GM21786 (cell line): Measurements from ENCODE around the gene MKI67.

Experiments used
- ATAC-seq: cut with Tn5 transposase; IDR thresholded peaks from one replicate; pipeline ENCODE4 v1.9.1; 2021; ENCODE audit not compliant: unreplicated experiment

MKI67 gene

DNA sequence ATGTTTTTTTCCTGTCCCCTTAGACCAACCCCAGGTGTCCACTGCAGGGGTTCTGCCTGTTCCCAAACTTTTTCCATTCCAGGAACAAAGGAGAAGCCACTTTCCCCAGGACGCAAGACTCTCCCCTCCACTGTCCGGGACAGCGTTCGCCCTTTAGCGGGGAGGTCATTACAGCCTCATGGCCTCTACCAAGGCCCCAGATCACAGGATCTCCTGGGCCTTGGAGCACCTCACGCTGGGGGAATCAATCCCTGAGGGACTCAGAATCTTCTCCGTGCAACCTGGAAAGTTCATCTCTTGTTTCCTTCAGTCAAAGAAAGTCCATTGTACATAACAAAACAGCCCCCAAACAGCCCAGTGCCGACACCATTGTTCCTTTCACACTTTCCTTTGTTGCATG lies 41.2 kb downstream of the MKI67 start:
- no peak for ATAC-seq

DNA sequence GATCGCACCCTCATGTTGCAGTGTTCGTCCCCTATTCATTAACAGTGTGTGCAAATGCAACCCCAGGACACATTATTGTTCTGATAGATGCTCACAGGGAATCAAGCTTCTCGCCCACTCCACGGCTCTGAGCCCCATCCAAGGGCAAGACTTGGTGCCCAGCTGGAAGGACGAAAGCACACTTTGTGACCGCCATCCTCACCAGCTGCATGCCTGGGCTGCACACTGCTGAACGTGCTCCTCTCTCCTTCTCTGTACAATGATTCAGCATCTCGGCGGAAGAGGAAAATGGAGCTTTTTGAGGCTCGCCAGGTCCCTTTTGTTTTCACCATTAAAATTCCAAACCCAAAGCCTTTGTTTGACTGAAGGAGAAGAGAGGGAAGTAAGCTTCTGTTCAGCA lies 41.9 kb downstream of the MKI67 start:
- no peak for ATAC-seq

- no peak for ATAC-seq
These were observed 42.9 kb downstream of the MKI67 start for GRCh38 chr10:128083191-128083895.

GRCh38 chr10:128081720-128082119 lies 44.5 kb downstream of the MKI67 start:
- ATAC-seq, result no peak

DNA sequence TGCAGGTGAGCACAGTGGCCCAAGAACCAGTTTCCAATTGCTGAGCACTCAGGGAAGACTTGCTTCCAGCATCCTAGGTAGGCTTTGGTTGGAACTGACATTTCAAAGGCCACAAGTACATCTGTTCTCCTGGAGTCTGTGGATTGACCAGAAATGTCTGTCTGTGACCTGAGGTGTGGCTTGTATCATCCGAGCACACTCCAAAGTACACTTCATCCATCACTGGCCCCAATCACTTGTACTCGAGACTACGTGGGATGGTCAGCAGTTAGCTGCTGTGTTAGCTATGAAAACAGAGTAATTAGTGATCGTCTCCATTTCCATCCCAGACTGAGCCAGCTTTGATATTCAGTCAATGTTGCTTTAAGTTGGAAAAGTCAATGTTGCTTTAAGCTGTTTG lies 45.0 kb downstream of the MKI67 start:
- ATAC-seq, result no peak

GRCh38 chr10:128080641-128081040 lies 45.6 kb downstream of the MKI67 start:
- no peak for ATAC-seq

- no peak for ATAC-seq
These were observed 46.0 kb downstream of the MKI67 start for GRCh38 chr10:128080231-128080630.

- ATAC-seq, result no peak
These were observed 47.9 kb downstream of the MKI67 start for GRCh38 chr10:128078136-128078969.

- no peak for ATAC-seq
These were observed 48.9 kb downstream of the MKI67 start for GRCh38 chr10:128077155-128077875.

GRCh38 chr10:128074589-128074988 lies 51.6 kb downstream of the MKI67 start:
- ATAC-seq, result no peak

DNA sequence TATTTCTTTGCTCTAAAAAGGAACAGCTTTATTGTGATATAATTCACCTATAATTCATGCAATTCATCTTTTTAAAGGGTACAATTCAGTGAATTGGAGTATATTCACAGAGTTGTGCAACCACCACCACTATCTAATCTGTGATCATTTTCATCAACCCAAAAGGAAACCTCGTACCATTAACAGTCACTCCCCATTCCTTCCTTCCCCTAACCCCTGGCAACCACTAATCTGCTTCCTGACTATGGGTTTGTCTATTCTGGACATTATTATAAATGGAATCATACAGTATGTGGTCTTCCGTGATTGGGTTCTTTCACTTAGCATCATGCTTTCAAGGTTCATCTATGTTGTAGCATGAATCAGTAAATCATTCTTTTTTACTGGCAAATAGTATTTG lies 52.3 kb downstream of the MKI67 start:
- no peak for ATAC-seq

DNA sequence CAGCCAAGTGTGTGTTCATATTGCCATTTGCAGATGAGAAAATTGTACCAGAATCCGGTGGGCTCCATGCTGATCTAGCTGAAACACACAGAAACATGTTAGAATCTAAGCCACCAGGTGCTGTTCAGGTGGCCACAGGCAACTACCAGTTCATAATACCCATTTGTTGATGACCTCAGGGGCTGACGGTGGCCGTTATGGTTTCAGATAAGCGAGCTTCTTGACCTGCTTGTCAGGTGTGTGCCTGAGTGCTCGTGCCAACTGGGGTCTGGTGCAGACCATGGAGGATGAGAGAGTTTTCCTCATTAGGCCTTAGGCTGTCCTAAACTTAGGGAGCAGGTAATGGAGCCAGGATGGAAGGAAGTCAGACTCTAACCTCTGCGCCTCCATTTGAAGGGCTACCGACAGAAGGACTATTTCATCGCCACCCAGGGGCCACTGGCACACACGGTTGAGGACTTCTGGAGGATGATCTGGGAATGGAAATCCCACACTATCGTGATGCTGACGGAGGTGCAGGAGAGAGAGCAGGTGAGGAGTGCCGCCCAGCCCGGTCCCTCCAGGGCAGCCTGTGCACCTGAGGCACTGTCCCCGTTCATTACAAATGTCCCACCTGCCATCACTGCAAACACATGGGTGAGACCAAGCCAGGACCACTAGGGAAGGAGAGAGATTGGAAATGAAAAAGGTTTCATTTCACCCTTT lies 53.1 kb downstream of the MKI67 start:
- ATAC-seq, result no peak

GRCh38 chr10:128072046-128072445 lies 54.2 kb downstream of the MKI67 start:
- ATAC-seq, result no peak

- ATAC-seq, result no peak
These were observed 54.8 kb downstream of the MKI67 start for GRCh38 chr10:128071417-128071782.

GRCh38 chr10:128070721-128071416 lies 55.4 kb downstream of the MKI67 start:
- ATAC-seq, result no peak

DNA sequence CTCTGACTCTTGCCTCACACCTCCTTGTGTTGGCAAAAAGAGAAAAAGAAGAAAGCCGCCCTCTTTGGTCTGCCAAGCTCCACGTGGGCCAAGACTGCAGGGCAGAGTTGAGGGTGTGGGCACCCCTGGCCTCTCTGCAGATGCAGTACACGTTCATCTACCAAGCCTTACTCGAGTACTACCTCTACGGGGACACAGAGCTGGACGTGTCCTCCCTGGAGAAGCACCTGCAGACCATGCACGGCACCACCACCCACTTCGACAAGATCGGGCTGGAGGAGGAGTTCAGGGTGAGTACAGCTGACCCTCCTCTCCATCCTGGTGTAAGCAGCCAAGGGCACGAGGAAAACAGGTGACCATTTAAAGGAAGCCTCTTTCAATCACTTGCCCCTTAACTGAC lies 56.1 kb downstream of the MKI67 start:
- ATAC-seq, result no peak

GRCh38 chr10:128069351-128070051 lies 56.7 kb downstream of the MKI67 start:
- peak; percentile 46 for ATAC-seq

- ATAC-seq, result no peak
These were observed 57.6 kb downstream of the MKI67 start for GRCh38 chr10:128068398-128069285.
